Sigmoid colon (tissue), 7 donors: ENCODE measurements around the gene APEH. TPM values are rescaled to one million over a fixed set of nuclear protein-coding genes. Genes with fewer than 3 reads are reported as not detected.

Source experiments
- DNase-seq: peaks from one replicate; pipeline ENCODE4 v3.0.0-alpha.2; 2019
- H3K27ac ChIP-seq, 4 donors: fragments of 200-600 bp; sonication (generic); one replicate each; pipeline ENCODE4 v1.5.1; 2016 to 2019; ENCODE audit warnings: mild to moderate bottlenecking in 1 of 4
- H3K27me3 ChIP-seq, 3 donors: fragments of 200-600 bp; sonication (generic); one replicate each; pipeline ENCODE4 v1.5.1; 2019; ENCODE audit warnings: mild to moderate bottlenecking in 1 of 3
- H3K36me3 ChIP-seq, 4 donors: fragments of 200-600 bp; sonication (generic); one replicate each; pipeline ENCODE4 v1.5.1; 2016 to 2019
- H3K4me1 ChIP-seq, 4 donors: fragments of 200-600 bp; sonication (generic); one replicate each; pipeline ENCODE4 v1.5.1; 2017 to 2019
- H3K4me3 ChIP-seq, 4 donors: fragments of 200-600 bp; sonication (generic); one replicate each; pipeline ENCODE4 v1.5.1; 2017 to 2019; ENCODE audit warnings: mild to moderate bottlenecking in 2 of 4, moderate library complexity in 1 of 4
- H3K9me3 ChIP-seq, 4 donors: fragments of 200-600 bp in 3 of 4; sonication (generic) in 3 of 4; one replicate each; pipeline versions ENCODE4 v1.5.1 to v1.6.1; 2013 to 2019
- CTCF ChIP-seq, 4 experiments: fragments of 450-650 bp in 3 of 4; fragments of 200-600 bp in 1 of 4; IDR thresholded peaks; one replicate each; pipeline ENCODE4 v1.5.1; 2016 to 2019; ENCODE audit warnings: antibody characterized with exemption in 4 of 4, mild to moderate bottlenecking in 3 of 4, moderate library complexity in 2 of 4
- EP300 ChIP-seq, 4 donors: sonication (generic); formaldehyde crosslinking; IDR thresholded peaks; one replicate each; pipeline ENCODE4 v1.6.1; 2017; ENCODE audit warnings: antibody characterized with exemption in 4 of 4
- POLR2A ChIP-seq, 2 donors: fragments of 450-650 bp; IDR thresholded peaks; one replicate each; pipeline ENCODE4 v1.6.1; 2016; ENCODE audit warnings: antibody characterized with exemption in 2 of 2, mild to moderate bottlenecking in 2 of 2, moderate library complexity in 2 of 2
- POLR2AphosphoS5 ChIP-seq, 4 donors: sonication (generic); formaldehyde crosslinking; IDR thresholded peaks; one replicate each; pipeline ENCODE4 v1.6.1; 2017; ENCODE audit warnings: antibody characterized with exemption in 4 of 4
- WGBS, 2 donors: extraction: QIAGEN DNeasy Blood & Tissue Kit; methylation state at CpG; one replicate each; pipeline ENCODE4 v1.1.7; 2013; 5-methylcytosine and 5-hydroxymethylcytosine counted together
- intact Hi-C: fragments of 100-400 bp; cut with DNase I; formaldehyde crosslinking; loops from one replicate; pipeline ENCODE4 v1.15.1; 2023
- polyA plus RNA-seq, 3 donors: library from polyadenylated mRNA; stranded (reverse); fragments of 200-250 nt; gene quantifications; one replicate each; pipeline ENCODE4 v1.2.3, GENCODE V29; 2013
- total RNA-seq, 4 donors: library from RNA; depleted of rRNA; stranded (reverse); fragments of >200 nt; gene quantifications; one replicate each; pipeline ENCODE4 v1.1.0, GENCODE V29; 2016
- donor health status: healthy with polysubstance abuse.
- donor health status: Bipolar disorder and iron deficiency.
- donor health status: healthy.

APEH gene
- total and polyA plus RNA-seq, 7 donors: 49.0 to 102 (median 64.8) TPM

DNA sequence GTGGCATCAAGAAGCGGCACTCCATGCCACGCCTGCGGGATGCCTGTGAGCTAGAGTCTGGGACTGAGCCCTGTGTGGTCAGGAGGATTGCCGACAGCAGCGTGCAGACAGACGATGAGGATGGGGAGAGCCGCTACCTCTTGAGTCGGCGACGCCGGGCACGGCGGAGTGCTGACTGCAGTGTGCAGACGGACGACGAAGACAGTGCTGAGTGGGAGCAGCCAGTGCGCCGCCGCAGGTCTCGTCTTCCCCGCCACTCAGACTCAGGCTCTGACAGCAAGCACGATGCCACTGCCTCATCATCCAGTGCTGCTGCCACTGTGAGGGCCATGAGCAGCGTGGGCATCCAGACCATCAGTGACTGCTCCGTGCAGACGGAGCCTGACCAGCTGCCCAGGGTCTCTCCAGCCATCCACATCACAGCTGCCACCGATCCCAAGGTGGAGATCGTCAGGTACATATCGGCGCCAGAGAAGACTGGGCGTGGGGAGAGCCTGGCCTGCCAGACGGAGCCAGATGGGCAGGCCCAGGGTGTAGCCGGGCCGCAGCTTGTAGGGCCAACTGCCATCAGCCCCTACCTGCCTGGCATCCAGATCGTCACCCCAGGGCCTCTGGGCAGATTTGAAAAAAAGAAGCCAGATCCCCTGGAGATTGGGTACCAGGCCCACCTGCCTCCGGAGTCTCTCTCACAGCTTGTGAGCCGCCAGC is 16.8 kb upstream of the APEH start:
- no peaks in the 10 kb centered on the region for H3K9me3 ChIP-seq
- H3K27me3 ChIP-seq: peaks cover 0 to 5% (median 0%) of the 10 kb centered on the region in 3 donors
- 90 to 92% methylated on average over 36 of the region's 36 CpGs for WGBS, 2 donors
- H3K4me1 ChIP-seq: no peaks in the 10 kb centered on the region
- no peak for DNase-seq
- no peak overlapping the region for H3K27ac ChIP-seq
- H3K36me3 ChIP-seq: no peaks in the 10 kb centered on the region
- TF ChIP-seq POLR2A (IDR thresholded peaks at IDR 0.05) (no peak), EP300 (IDR thresholded peaks at IDR 0.05) (no peak), CTCF (IDR thresholded peaks at IDR 0.05) (no peak)
- H3K4me3 ChIP-seq: no peak overlapping the region
- intact Hi-C loops: no loop called here

DNA sequence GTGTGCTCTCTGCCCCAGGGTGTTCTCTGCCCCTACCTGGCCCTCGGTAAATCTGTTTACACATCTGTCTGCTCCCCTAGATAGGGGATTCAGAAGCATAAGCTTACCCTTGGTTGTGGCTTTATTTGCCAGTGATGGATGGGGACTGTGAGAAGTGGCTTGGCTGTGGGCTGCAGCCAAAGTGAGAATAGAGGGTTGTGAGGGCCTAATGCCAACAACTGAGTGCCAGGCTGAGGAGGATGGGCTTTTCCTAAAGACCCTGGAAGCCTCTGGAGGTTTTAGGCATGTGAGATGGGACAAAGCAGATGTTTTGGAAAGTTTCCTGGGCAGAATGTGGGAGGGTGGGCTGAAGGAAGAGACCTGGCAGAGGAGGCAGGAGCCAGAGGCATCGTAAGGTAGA is 15.4 kb upstream of the APEH start:
- no peak for DNase-seq
- 68 to 79% methylated on average over 2 of the region's 2 CpGs for WGBS, 2 donors
- no peaks in the 10 kb centered on the region for H3K9me3 ChIP-seq
- no peaks in the 10 kb centered on the region for H3K36me3 ChIP-seq
- H3K27ac ChIP-seq: no peak overlapping the region
- intact Hi-C loops: no loop called here
- TF ChIP-seq POLR2AphosphoS5 (IDR thresholded peaks at IDR 0.05) (no peak), CTCF (IDR thresholded peaks at IDR 0.05) (no peak), POLR2A (IDR thresholded peaks at IDR 0.05) (no peak), EP300 (IDR thresholded peaks at IDR 0.05) (no peak)
- H3K27me3 ChIP-seq: peaks cover 0 to 17% (median 6%) of the 10 kb centered on the region in 3 donors
- H3K4me1 ChIP-seq: no peaks in the 10 kb centered on the region
- H3K4me3 ChIP-seq: no peak overlapping the region

GRCh38 chr3:49659756-49660155 is 14.4 kb upstream of the APEH start:
- no peaks in the 10 kb centered on the region for H3K9me3 ChIP-seq
- intact Hi-C loops: no loop called here
- H3K27ac ChIP-seq: no peak overlapping the region
- DNase-seq: no peak
- H3K4me1 ChIP-seq: no peaks in the 10 kb centered on the region
- no peak for TF ChIP-seq EP300 (IDR thresholded peaks at IDR 0.05)
- H3K4me3 ChIP-seq: no peak overlapping the region
- 56 to 66% methylated on average over 4 of the region's 4 CpGs for WGBS, 2 donors
- peaks cover 0 to 27% (median 8%) of the 10 kb centered on the region in 3 donors for H3K27me3 ChIP-seq
- H3K36me3 ChIP-seq: no peaks in the 10 kb centered on the region

GRCh38 chr3:49661281-49661680 is 12.9 kb upstream of the APEH start:
- WGBS, 2 donors: 89 to 91% methylated on average over 14 of the region's 14 CpGs
- no peak for TF ChIP-seq EP300 (IDR thresholded peaks at IDR 0.05)
- no peak for TF ChIP-seq CTCF (IDR thresholded peaks at IDR 0.05)
- no peak for TF ChIP-seq POLR2A (IDR thresholded peaks at IDR 0.05)
- TF ChIP-seq POLR2AphosphoS5 (IDR thresholded peaks at IDR 0.05): no peak
- Histone ChIP-seq H3K27ac (no peak overlapping the region), H3K9me3 (no peaks in the 10 kb centered on the region), H3K36me3 (no peaks in the 10 kb centered on the region), H3K4me1 (no peaks in the 10 kb centered on the region), H3K4me3 (no peak overlapping the region), H3K27me3 (peaks cover 0 to 42% (median 8%) of the 10 kb centered on the region in 3 donors)
- DNase-seq: no peak
- intact Hi-C loops: no loop called here

DNA sequence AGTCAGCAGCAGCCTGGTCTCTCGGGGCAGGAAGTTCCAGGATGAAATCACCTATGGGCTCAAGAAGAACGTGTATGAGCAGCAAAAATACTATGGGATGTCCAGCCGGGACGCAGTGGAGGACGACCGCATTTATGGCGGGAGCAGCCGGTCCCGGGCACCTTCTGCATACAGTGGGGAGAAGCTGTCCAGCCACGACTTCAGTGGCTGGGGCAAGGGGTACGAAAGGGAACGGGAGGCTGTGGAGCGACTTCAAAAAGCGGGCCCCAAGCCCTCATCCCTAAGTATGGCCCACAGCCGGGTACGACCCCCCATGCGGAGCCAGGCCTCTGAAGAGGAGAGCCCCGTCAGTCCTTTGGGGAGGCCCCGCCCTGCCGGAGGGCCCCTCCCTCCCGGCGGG is 12.1 kb upstream of the APEH start:
- intact Hi-C loops: no loop called here
- TF ChIP-seq POLR2AphosphoS5 (IDR thresholded peaks at IDR 0.05) (no peak), POLR2A (IDR thresholded peaks at IDR 0.05) (no peak), EP300 (IDR thresholded peaks at IDR 0.05) (no peak), CTCF (IDR thresholded peaks at IDR 0.05) (no peak)

More for the DNA sequence above, 12.1 kb upstream of the APEH start:
- H3K27me3 ChIP-seq: peaks cover 0 to 45% (median 8%) of the 10 kb centered on the region in 3 donors
- H3K4me3 ChIP-seq: no peak overlapping the region
- DNase-seq: no peak
- no peaks in the 10 kb centered on the region for H3K4me1 ChIP-seq
- H3K27ac ChIP-seq: no peak overlapping the region
- no peaks in the 10 kb centered on the region for H3K9me3 ChIP-seq
- H3K36me3 ChIP-seq: no peaks in the 10 kb centered on the region
- 87 to 91% methylated on average over 22 of the region's 22 CpGs for WGBS, 2 donors
